Activated T-cell treated with anti-CD3 and anti-CD28 coated beads, Interleukin-2, amount 50 U/mL, for 4 hours (primary cell): ENCODE results near the gene PLEKHA4. TPM values are rescaled to one million over a fixed set of nuclear protein-coding genes. Genes with fewer than 3 reads are reported as not detected.

Experiments
- ATAC-seq, 2 donors: fragments of 200-7000 bp; cut with Tn5 transposase; one replicate each; pipeline ENCODE4 v1.10.0; 2021
- DNase-seq: peaks from one replicate; pipeline ENCODE4 v3.0.0-alpha.2; 2020
- H3K27me3 Mint-ChIP-seq: one replicate; pipeline ENCODE4 v1.8.0; 2021; ENCODE audit warnings: low read depth, mixed read lengths
- H3K36me3 Mint-ChIP-seq: one replicate; pipeline ENCODE4 v1.8.0; 2022; ENCODE audit warnings: mixed read lengths; ENCODE audit not compliant: insufficient read depth
- H3K4me1 Mint-ChIP-seq: one replicate; pipeline ENCODE4 v1.8.0; 2021; ENCODE audit warnings: low read depth, mixed read lengths
- H3K4me3 Mint-ChIP-seq: one replicate; pipeline ENCODE4 v1.8.0; 2021; ENCODE audit warnings: mild to moderate bottlenecking, moderate library complexity, mixed read lengths
- H3K9me3 Mint-ChIP-seq: one replicate; pipeline ENCODE4 v1.8.0; 2021; ENCODE audit warnings: mixed read lengths
- total RNA-seq, 3 donors: library from RNA; stranded (reverse); gene quantifications; one replicate each; pipeline ENCODE4 v1.2.1, GENCODE V29; 2021

PLEKHA4 gene
- total RNA-seq, 3 donors from 2014 or later: 4.1 to 4.6 (median 4.6) TPM

DNA sequence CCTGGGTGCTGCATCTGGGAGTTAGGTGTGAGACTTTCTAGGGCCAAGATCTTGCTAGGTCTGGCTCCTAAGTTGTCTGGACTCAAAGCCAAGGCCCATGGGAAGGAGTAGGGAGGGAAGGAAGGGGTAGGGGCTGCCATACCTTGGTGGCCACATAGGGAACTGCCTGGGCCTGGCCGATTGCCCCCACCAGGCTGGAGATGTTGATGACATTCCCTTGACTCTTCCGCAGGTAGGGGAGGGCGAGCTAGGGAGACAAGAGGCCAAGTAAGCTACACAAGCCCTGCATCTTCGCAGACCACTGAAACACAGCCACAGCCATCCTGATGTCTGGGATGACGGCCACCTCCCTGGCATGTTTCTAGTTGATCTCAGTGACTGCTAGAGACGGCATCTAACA lies 53.5 kb downstream of the PLEKHA4 start:
- H3K4me3 Mint-ChIP-seq: no peak overlapping the region
- DNase-seq (no peak), ATAC-seq (no peak)
- no peaks in the 10 kb centered on the region for H3K9me3 Mint-ChIP-seq
- H3K36me3 Mint-ChIP-seq: no peaks in the 10 kb centered on the region
- H3K27me3 Mint-ChIP-seq: no peaks in the 10 kb centered on the region
- peaks cover 14% of the 10 kb centered on the region for H3K4me1 Mint-ChIP-seq

DNA sequence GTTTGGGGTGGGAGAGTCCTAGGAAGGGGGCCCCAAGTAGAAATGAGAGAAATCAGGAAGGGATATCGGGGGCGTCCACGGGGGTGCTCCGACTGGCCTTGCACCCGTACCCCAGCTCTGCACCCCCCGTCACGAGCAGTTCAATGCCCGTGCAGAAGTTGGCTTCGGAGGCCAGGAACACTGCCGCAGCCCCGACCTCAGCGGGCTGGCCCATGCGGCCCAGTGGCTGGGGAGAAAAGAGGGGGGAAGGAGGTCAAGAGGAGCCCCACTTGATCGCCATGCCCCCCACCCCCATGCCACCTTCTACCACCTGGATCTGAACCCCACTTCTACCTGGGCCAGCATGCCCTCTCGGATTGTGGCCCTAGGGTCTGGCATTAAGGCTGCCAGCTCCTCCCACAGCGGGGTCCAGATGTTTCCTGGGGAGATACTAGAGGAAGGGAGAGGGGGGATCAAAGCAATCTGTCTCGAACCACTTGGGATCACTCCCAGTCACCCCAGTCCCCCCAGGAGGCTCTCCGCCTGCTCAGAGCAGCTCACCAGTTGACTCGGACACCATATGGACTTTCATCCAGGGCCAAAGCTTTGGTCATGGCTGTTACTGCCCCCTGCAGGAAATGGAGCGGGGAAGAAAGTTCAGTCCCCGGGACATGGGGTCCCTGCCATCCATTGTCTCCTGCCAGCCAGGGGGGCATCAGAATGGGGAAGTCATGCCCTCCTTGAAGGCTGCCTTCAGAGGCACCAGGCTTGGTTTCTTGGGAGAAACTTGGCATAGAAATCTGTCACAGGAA lies 55.1 kb downstream of the PLEKHA4 start:
- no peak for ATAC-seq
- no peak overlapping the region for H3K4me3 Mint-ChIP-seq
- H3K9me3 Mint-ChIP-seq: no peaks in the 10 kb centered on the region
- no peak for DNase-seq
- H3K27me3 Mint-ChIP-seq: no peaks in the 10 kb centered on the region
- no peaks in the 10 kb centered on the region for H3K36me3 Mint-ChIP-seq
- H3K4me1 Mint-ChIP-seq: peaks cover 23% of the 10 kb centered on the region

DNA sequence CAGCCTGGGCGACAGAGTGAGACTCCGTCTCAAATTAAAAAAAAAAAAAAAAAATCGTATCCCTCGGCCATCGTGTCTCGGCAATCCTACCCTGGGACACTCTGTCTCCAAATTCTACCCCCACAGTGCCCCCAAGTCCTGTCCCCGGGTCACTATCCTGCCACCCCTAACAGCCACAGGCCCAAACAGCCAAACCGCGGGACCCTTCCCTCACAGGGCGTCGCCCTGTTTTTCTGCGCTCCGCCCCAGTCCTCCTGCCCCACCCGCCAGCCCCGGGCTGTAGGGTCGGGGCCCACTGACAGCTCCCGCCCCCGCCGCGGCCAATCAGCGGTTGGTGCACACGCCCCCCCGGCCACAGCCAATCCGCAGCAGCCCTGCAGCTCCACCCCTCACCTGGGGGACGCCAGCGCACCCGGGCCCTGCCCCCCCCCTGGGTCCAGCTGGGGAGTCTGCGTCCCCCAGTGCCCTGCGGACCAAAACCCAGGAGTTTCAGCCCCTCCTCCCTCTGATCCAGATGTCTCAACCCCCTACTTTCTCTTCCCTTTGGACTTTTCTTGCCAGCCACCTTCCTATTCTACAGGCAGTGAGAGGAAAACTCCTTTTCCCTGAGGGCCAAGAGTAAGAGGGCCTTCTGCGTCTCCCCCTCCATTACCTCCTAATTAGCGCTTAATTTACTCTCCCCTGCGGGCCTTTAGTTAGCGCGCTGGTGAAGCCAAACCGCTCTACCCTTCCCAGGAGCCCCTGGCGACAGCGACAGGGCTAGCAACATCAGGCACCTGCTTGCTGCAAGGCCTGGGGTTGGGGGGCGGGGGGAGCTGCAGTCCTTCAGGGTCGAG lies 56.1 kb downstream of the PLEKHA4 start:
- H3K36me3 Mint-ChIP-seq: no peaks in the 10 kb centered on the region
- H3K4me3 Mint-ChIP-seq: peak overlapping the region; percentile 70
- H3K9me3 Mint-ChIP-seq: no peaks in the 10 kb centered on the region
- ATAC-seq: peak; percentile 46 to 58
- H3K27me3 Mint-ChIP-seq: no peaks in the 10 kb centered on the region
- peak; percentile 47 for DNase-seq
- H3K4me1 Mint-ChIP-seq: peaks cover 23% of the 10 kb centered on the region

DNA sequence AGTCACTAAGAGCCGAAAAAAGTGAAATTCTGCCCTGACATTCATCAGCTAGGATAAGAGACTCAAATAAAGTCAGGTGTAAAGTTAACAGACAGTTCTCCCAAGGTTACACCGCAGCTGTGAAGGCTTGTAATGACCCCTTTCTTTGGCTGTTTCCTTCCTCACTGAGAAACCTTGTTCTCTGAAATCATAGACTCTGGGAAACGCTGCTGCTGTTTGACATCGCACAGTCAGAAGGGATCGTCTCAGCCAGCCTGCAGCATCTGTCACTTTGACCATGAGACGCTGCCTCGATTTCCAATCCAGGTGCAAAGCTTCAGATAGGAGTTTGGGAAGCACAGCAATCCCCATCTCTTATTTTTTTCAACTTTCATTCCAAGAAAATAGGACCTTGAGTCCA lies 58.3 kb downstream of the PLEKHA4 start:
- Mint-ChIP-seq H3K4me3 (peak overlapping the region; percentile 88), H3K36me3 (peaks cover 2% of the 10 kb centered on the region), H3K27me3 (no peaks in the 10 kb centered on the region), H3K4me1 (peaks cover 22% of the 10 kb centered on the region), H3K9me3 (no peaks in the 10 kb centered on the region)
- DNase-seq (no peak), ATAC-seq (no peak)

DNA sequence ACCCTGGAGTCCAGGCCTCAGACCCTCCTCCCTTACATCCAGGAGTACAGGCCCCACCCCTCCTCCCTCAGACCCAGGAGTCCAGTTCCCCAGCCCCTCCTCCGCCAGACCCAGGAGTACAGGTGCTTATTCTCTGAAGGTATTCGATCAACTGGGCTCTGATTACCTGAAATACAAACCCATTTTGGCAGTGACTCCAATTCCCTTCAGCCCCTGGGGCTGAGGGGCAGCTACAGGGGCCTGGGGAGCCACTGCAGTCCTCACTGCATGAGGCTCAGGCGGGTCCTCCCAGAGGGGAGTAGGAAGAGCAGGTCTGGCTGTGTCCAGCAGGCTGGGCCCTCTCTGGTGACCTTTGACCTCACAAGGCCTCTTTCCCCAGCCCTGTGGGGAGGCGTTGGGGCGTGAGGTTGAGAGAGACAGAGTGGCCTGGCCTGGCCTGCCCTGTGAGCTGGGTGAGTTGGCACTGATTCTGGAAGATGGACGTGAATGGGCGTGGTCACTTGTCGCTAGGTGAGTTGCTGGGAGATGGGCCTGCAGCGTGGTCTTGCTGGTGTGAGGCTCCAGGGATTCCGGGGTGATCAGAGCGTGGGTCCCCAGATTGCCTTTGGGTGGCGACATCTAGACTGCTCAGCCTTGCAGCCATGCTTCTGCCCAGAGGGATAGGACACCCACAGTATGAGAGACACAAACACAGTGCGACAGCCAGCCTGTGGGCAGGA lies 60.7 kb downstream of the PLEKHA4 start:
- Mint-ChIP-seq H3K4me3 (no peak overlapping the region), H3K36me3 (peaks cover 2% of the 10 kb centered on the region), H3K27me3 (no peaks in the 10 kb centered on the region), H3K4me1 (peaks cover 20% of the 10 kb centered on the region), H3K9me3 (no peaks in the 10 kb centered on the region)
- ATAC-seq: no peak
- DNase-seq: no peak

DNA sequence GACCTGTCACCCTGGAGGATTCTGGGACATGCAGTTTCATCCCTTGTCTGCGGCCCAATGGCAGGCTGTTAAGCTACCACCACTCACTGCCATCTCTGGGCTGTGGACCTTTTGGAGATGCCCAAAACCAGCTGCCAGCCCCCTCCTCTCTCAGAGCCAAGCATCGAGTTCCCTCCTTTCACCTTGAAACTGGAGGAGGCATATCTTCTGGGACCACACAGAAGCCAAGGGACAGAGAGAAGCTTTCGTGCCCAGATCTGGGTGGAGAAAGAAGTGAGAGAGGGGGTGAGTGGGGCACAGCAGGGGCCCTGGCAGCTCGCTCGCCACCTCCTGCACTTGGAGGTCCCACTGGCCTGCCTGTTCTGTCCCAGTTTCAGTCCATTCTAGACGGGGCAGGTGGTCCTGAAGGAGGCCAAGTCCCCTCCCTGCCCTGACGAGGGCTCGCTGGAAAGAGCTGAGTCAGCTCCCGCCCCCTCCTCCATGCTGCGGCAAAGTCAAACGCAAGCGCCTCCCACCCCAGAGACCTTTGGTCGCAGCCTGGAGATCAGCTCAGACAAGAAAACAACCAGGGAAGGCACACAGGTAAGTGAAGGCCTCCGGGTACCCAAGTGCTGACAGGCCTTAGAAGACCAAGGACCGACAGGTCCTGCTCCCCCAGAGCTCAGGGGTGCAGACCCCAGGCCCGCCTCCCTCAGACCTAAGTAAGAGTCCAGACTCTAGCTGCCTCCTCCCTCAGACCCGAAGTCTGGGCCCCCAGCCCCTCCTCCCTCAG lies 61.4 kb downstream of the PLEKHA4 start:
- ATAC-seq (peak; percentile 46 to 60), DNase-seq (no peak)
- peaks cover 16% of the 10 kb centered on the region for H3K4me1 Mint-ChIP-seq
- H3K27me3 Mint-ChIP-seq: no peaks in the 10 kb centered on the region
- no peaks in the 10 kb centered on the region for H3K9me3 Mint-ChIP-seq
- peaks cover 2% of the 10 kb centered on the region for H3K36me3 Mint-ChIP-seq
- H3K4me3 Mint-ChIP-seq: no peak overlapping the region

DNA sequence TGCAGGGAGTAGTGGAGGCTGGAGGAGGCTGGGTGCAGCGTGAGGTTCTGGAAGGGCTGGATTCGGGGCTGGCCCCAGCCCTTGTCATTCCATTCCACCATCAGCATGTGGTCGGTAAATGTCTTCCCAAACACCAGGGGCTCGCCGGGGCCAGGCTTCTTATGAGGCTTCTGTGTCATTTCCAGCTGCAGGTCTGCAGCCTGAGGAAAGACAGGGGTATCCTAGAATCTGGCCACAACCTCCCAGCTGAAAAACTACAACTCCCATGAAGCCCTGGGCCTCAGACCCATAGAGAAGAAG lies 61.9 kb downstream of the PLEKHA4 start:
- Mint-ChIP-seq H3K4me1 (peaks cover 15% of the 10 kb centered on the region), H3K27me3 (no peaks in the 10 kb centered on the region), H3K9me3 (no peaks in the 10 kb centered on the region), H3K36me3 (peaks cover 2% of the 10 kb centered on the region), H3K4me3 (no peak overlapping the region)
- DNase-seq (peak; percentile 18), ATAC-seq (no peak)

DNA sequence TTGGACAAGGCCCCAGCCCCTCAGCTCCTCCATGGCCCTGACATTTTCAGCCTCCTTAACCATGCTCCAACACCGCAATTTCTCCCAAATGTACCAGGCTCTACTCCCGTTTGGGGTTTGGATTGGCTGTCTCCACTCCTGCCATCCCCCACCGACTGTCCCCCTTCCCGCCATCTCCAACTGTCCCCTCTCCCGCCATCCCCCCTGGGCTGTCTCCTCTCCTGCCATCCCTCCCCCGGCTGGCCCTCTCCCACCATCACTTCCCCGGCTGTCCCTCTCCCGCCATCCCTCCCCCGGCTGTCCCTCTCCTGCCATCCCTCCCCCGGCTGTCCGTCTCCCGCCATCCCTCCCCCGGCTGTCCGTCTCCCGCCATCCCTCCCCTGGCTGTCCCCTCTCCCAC lies 63.0 kb downstream of the PLEKHA4 start:
- H3K27me3 Mint-ChIP-seq: no peaks in the 10 kb centered on the region
- DNase-seq: no peak
- H3K4me3 Mint-ChIP-seq: no peak overlapping the region
- H3K4me1 Mint-ChIP-seq: peaks cover 15% of the 10 kb centered on the region
- no peak for ATAC-seq
- H3K36me3 Mint-ChIP-seq: peaks cover 2% of the 10 kb centered on the region
- H3K9me3 Mint-ChIP-seq: no peaks in the 10 kb centered on the region

DNA sequence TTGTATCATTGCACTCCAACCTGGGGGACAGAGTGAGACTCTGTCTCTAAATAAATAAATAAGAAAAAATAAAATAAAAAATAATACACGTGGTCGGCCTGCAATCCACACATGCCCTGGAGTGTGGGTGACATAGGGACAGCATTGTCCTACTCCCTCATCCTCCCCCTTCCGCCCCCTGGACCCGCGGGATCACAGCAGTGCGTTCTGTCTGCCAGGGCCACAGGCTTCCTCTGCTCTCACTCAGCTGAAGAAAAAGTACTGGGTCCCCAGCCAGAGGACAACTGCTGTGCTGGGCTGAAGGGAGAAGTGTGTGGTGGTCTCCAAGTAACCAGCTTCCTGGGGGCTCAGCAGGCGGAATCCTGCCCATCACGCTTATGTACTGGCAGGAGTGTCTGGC lies 63.9 kb downstream of the PLEKHA4 start:
- no peak for ATAC-seq
- no peak for DNase-seq
- Mint-ChIP-seq H3K9me3 (no peaks in the 10 kb centered on the region), H3K4me3 (no peak overlapping the region), H3K4me1 (peaks cover 7% of the 10 kb centered on the region), H3K27me3 (no peaks in the 10 kb centered on the region), H3K36me3 (peaks cover 2% of the 10 kb centered on the region)

DNA sequence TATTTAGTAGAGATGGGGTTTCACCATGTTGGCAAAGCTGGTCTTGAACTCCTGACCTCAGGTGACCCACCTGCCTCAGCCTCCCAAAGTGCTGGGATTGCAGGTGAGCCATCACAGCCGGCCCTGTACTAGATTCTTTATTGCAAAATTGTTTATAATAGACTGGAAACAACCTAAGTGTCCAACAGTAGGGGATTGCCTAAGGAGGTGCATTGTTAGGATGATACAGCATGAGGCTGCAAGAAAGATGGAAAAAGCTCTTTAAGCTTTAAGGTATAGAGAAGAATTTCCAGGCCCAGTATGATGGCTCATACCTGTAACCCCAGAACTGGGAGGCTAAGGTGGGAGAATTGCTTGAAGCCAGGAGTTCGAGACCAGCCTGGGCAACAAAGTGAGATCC lies 65.8 kb downstream of the PLEKHA4 start:
- peaks cover 2% of the 10 kb centered on the region for H3K4me1 Mint-ChIP-seq
- H3K36me3 Mint-ChIP-seq: peaks cover 2% of the 10 kb centered on the region
- H3K27me3 Mint-ChIP-seq: no peaks in the 10 kb centered on the region
- no peak overlapping the region for H3K4me3 Mint-ChIP-seq
- ATAC-seq (no peak), DNase-seq (no peak)
- H3K9me3 Mint-ChIP-seq: no peaks in the 10 kb centered on the region

DNA sequence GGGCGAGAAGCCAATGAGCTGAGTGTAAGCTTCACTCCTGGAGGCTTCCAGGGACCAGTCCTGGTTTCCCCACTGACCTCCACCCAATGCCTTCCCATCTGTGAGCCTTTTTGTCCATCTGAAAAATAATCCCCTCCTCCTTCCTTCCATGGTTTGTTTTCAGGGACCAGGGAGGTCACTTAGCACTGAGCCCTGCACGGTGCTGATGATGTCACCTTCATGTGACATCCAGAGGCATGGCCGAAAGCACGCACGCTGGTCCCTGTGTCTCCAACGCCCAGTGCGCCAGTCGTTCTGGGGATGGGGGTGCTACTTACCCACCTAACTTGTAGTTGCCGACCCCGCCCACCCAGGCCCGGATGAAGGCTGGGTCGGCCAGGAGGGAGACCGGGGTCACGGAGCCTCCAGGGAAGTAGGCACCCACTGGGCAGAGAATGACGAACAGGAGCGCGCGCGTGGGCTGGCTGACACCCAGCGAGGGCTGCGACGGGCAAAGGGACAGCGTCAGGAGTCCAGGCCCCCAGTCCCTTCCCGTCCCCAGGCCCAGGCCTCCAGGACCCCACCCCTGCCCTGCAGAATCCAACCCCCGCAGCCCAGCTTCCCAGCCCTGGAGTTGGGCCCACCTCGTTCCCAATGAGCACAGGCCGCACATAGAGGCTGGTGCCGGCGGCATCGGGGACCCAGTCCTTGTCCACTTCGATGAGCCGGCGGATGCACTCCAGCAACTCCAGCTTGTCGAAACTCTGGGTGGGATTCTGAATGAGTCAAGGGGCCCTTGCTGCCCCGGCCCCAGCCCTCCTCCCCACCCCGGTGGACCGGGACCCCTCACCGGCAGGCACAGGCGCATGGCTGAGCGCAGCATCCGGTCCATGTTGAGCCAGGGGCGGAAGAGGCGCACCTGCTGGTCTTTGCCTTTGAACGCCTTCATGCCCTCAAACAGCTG lies 68.8 kb downstream of the PLEKHA4 start:
- Mint-ChIP-seq H3K36me3 (no peaks in the 10 kb centered on the region), H3K9me3 (no peaks in the 10 kb centered on the region), H3K4me1 (peaks cover under 1% of the 10 kb centered on the region), H3K4me3 (no peak overlapping the region), H3K27me3 (no peaks in the 10 kb centered on the region)
- DNase-seq (no peak), ATAC-seq (no peak)

DNA sequence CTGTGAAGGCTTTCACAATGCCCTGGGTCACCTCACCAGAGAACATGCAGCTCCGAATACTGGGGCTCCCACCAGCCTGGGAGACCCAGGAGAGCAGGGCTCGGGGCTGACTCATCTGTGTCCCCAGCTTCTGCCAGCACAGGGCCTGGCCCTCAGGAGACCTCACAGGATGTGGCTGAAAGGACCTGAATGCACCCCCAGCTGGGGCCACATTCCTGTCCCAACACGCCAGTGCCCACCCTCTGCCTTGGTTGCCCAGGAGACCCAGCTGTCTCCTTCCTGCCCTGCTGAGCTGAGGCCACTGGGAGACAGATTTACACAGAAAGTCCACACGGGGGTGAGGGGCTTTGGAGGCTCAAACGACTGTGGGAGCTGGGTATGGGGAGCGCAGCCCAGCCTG lies 69.5 kb downstream of the PLEKHA4 start:
- ATAC-seq: no peak
- H3K27me3 Mint-ChIP-seq: no peaks in the 10 kb centered on the region

DNA sequence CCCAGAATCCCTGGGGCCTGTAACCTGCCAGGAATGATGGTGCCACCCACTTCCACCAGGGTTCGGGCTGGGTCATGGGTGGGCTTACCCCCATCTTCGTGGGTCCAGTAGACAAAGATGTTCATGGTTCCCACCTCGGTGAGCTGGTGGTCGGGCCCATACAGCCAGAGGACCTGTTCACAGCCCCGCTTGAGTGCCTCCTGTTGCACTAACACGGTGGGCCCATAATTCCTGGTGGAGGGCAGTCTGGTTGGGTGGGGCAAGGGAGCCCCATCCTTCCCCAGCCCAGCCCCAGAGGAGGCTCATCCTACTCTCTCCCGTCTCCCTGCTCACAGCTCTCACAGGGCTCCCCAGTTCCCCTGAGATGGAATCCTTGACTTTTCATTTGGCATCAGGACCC lies 71.3 kb downstream of the PLEKHA4 start:
- H3K9me3 Mint-ChIP-seq: no peaks in the 10 kb centered on the region
- DNase-seq (no peak), ATAC-seq (no peak)
- no peaks in the 10 kb centered on the region for H3K36me3 Mint-ChIP-seq
- no peak overlapping the region for H3K4me3 Mint-ChIP-seq
- no peaks in the 10 kb centered on the region for H3K27me3 Mint-ChIP-seq
- peaks cover 2% of the 10 kb centered on the region for H3K4me1 Mint-ChIP-seq

More for the DNA sequence above, 69.5 kb downstream of the PLEKHA4 start:
- Mint-ChIP-seq H3K4me3 (no peak overlapping the region), H3K36me3 (no peaks in the 10 kb centered on the region), H3K4me1 (peaks cover 2% of the 10 kb centered on the region), H3K9me3 (no peaks in the 10 kb centered on the region)
- DNase-seq: no peak
